IMR-90 (cell line): ENCODE data around the gene ARHGAP15. TPM values are rescaled to one million over a fixed set of nuclear protein-coding genes. Genes with fewer than 3 reads are reported as not detected.

Experiments
- ATAC-seq: fragments of 200-7000 bp; cut with Tn5 transposase; 2 replicates; pipeline ENCODE4 v1.9.1; 2020; ENCODE audit warnings: low read depth, mild to moderate bottlenecking, moderate library complexity
- BruUV-seq: library from RNA; stranded (reverse); fragments of 400-500 nt; replicated peaks from 2 replicates; lab custom pipeline; 2021; lab: Mats Ljungman, UMichigan
- CTCF ChIA-PET: fragments of 300-600 bp; formaldehyde crosslinking; extraction: SDS; loops from one replicate; lab custom pipeline; 2021; ENCODE audit warnings: antibody characterized with exemption; lab: Yijun Ruan, JAX
- POLR2A ChIA-PET: fragments of 300-600 bp; sonication (Branson Sonifier 250); formaldehyde crosslinking; loops from one replicate; lab custom pipeline; 2022; ENCODE audit warnings: antibody characterized with exemption; ENCODE audit not compliant: unreplicated experiment; lab: Charles Lee
- DNase-seq: peaks from one replicate; pipeline ENCODE4 v3.0.0; 2013
- H2AFZ ChIP-seq: replicated peaks from 2 replicates; pipeline ENCODE3; 2013; ENCODE audit warnings: low read length, mild to moderate bottlenecking; ENCODE audit not compliant: poor library complexity
- H2AK5ac ChIP-seq: 2 replicates; pipeline ENCODE4 v1.6.1; 2013; ENCODE audit warnings: low read depth, low read length, inconsistent platforms
- H2AK9ac ChIP-seq: replicated peaks from 2 replicates; pipeline ENCODE3; 2013; ENCODE audit warnings: mild to moderate bottlenecking, low read depth, low read length, moderate library complexity; ENCODE audit not compliant: poor library complexity
- H2BK120ac ChIP-seq: 2 replicates; pipeline ENCODE4 v1.6.1; 2013; ENCODE audit warnings: low read depth, low read length, inconsistent platforms
- H2BK15ac ChIP-seq: 3 replicates; pipeline ENCODE4 v1.6.1; 2013; ENCODE audit warnings: low read depth, low read length, inconsistent platforms
- H2BK20ac ChIP-seq: 2 replicates; pipeline ENCODE4 v1.6.1; 2013; ENCODE audit warnings: low read depth, mild to moderate bottlenecking, inconsistent platforms, low read length, moderate library complexity
- H2BK5ac ChIP-seq: 2 replicates; pipeline ENCODE4 v1.6.1; 2013; ENCODE audit warnings: mild to moderate bottlenecking, low read depth, low read length, inconsistent platforms; ENCODE audit not compliant: poor library complexity, severe bottlenecking
- H3K14ac ChIP-seq: replicated peaks from 2 replicates; pipeline ENCODE4 v1.6.1; 2013; ENCODE audit warnings: low read depth, low read length, inconsistent platforms
- H3K18ac ChIP-seq: 2 replicates; pipeline ENCODE4 v1.6.1; 2013; ENCODE audit warnings: low read depth, low read length, control low read depth
- H3K23ac ChIP-seq: 2 replicates; pipeline ENCODE4 v1.6.1; 2013; ENCODE audit warnings: low read depth, low read length, inconsistent platforms
- H3K27ac ChIP-seq: 2 replicates; pipeline ENCODE4 v1.5.1; 2013; ENCODE audit warnings: mild to moderate bottlenecking, control low read depth, low read length; ENCODE audit not compliant: insufficient read depth
- H3K27me3 ChIP-seq: 2 replicates; pipeline ENCODE4 v1.6.1; 2013; ENCODE audit warnings: low read length; ENCODE audit not compliant: control insufficient read depth, insufficient read depth
- H3K36me3 ChIP-seq: 2 replicates; pipeline ENCODE4 v1.6.1; 2013; ENCODE audit warnings: low read length, mixed read lengths; ENCODE audit not compliant: control insufficient read depth, insufficient read depth
- H3K4ac ChIP-seq: 2 replicates; pipeline ENCODE4 v1.6.1; 2013; ENCODE audit warnings: low read depth, low read length, inconsistent platforms
- H3K4me1 ChIP-seq: 2 replicates; pipeline ENCODE4 v1.6.1; 2013; ENCODE audit warnings: low read length, mixed read lengths; ENCODE audit not compliant: control insufficient read depth, insufficient read depth
- H3K4me2 ChIP-seq: 2 replicates; pipeline ENCODE4 v1.6.1; 2013; ENCODE audit warnings: low read depth, mild to moderate bottlenecking, control low read depth, low read length, moderate library complexity
- H3K4me3 ChIP-seq: 2 replicates; pipeline ENCODE4 v1.5.1; 2013; ENCODE audit warnings: low read depth, mild to moderate bottlenecking, control low read depth, low read length, moderate library complexity; ENCODE audit not compliant: insufficient read depth
- H3K56ac ChIP-seq: 2 replicates; pipeline ENCODE4 v1.6.1; 2013; ENCODE audit warnings: low read length, inconsistent platforms; ENCODE audit not compliant: insufficient read depth; ENCODE audit errors: extremely low read depth
- H3K79me1 ChIP-seq, 2 experiments: 2 replicates each; pipeline ENCODE4 v1.6.1; 2013; ENCODE audit warnings: low read length in 2 of 2, inconsistent platforms in 1 of 2, low read depth in 1 of 2
- H3K9ac ChIP-seq: 2 replicates; pipeline ENCODE4 v1.6.1; 2013; ENCODE audit warnings: low read depth, low read length, control low read depth
- H3K9me1 ChIP-seq: 2 replicates; pipeline ENCODE4 v1.6.1; 2013; ENCODE audit warnings: low read length, inconsistent platforms; ENCODE audit not compliant: insufficient read depth
- H3K9me3 ChIP-seq: 2 replicates; pipeline ENCODE4 v1.6.1; 2013; ENCODE audit warnings: low read length; ENCODE audit not compliant: control insufficient read depth, insufficient read depth
- H4K20me1 ChIP-seq: 2 replicates; pipeline ENCODE4 v1.6.1; 2013; ENCODE audit warnings: low read length, inconsistent platforms; ENCODE audit not compliant: insufficient read depth
- H4K5ac ChIP-seq: 2 replicates; pipeline ENCODE4 v1.6.1; 2013; ENCODE audit warnings: mild to moderate bottlenecking, low read depth, low read length, control low read depth
- H4K8ac ChIP-seq, 2 experiments: 2 replicates each; pipeline ENCODE4 v1.6.1; 2013; ENCODE audit warnings: low read depth in 2 of 2, low read length in 2 of 2, control low read depth in 1 of 2, inconsistent platforms in 1 of 2
- H4K91ac ChIP-seq: 2 replicates; pipeline ENCODE4 v1.6.1; 2013; ENCODE audit warnings: low read depth, low read length, inconsistent platforms; ENCODE audit not compliant: insufficient read depth
- NFE2L2 ChIP-seq: fragments of 150-350 bp; IDR thresholded peaks from 2 replicates; pipeline ENCODE4 v1.6.1; 2016; ENCODE audit warnings: low read depth, mild to moderate bottlenecking, low read length
- WGBS, 2 experiments: methylation state at CpG; one replicate each; pipeline versions ENCODE4 v1.1.5 to v1.1.7; 2013; ENCODE audit warnings: missing lambda C conversion rate in 2 of 2; ENCODE audit not compliant: insufficient read length in 1 of 2; ENCODE audit errors: extremely low coverage in 2 of 2; 5-methylcytosine and 5-hydroxymethylcytosine counted together
- dilution Hi-C: fragments of 300-500 bp; cut with HindIII; formaldehyde crosslinking; loops from one replicate; pipeline ENCODE4 v1.14.3; 2018; ENCODE audit warnings: low sequenced_read_pairs; ENCODE audit not compliant: unreplicated experiment
- in situ Hi-C: fragments of 300-500 bp; cut with MboI; formaldehyde crosslinking; loops from 3 replicates; pipeline ENCODE4 v1.14.3; 2019; ENCODE audit warnings: low sequenced_read_pairs, inconsistent platforms, mixed read lengths
- intact Hi-C: fragments of 100-400 bp; cut with micrococcal nuclease; formaldehyde crosslinking; loops from 2 replicates; pipeline ENCODE4 v1.10.0; 2022
- polyA plus RNA-seq, 3 experiments: library from polyadenylated mRNA; depleted of rRNA; stranded (reverse); fragments of >200 nt; gene quantifications; 2 replicates each; pipeline ENCODE4 v1.2.3, GENCODE V29; 2012; ENCODE audit warnings: low replicate concordance in 1 of 3
- total RNA-seq: library from RNA; depleted of rRNA; stranded (reverse); fragments of >200 nt; gene quantifications from 2 replicates; pipeline ENCODE4 v1.2.3, GENCODE V29; 2012
- TF ChIP-seq, protein P1 (sequence below): conservative IDR thresholded peaks from 2 replicates; pipeline ENCODE4 v1.5.1; 2012; ENCODE audit warnings: mild to moderate bottlenecking, low read depth, low read length, improper control_type of control experiment
- TF ChIP-seq, protein P2 (sequence below): fragments of 150-350 bp; IDR thresholded peaks from 2 replicates; pipeline ENCODE4 v1.6.1; 2016; ENCODE audit warnings: low read depth, mild to moderate bottlenecking, low read length, moderate library complexity, borderline replicate concordance

ARHGAP15 gene
- total and polyA plus RNA-seq, 2 of the 4 experiments (the other 2 are of a cell fraction): not detected

DNA sequence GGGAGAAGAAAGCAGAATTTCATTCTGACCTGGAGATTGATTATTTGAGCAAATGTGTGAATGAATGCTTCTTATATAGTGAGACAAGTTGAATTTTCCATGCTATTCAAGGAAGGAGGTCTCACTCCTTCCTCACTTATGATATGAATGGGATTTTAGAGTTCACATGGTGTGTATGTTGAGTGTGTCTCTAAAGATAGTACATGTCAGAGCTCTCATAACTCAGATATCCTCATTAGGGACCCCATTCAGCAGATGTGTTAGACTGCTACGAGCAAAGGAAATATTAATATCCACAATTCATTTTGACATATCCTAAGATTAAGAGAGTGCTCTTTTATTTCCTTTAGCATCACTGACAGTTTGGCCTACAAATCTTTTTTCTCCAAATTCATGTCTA, 368.5 kb downstream of the ARHGAP15 start:
- H2AFZ ChIP-seq: no peak overlapping the region
- H2AK9ac ChIP-seq: no peak overlapping the region
- no peak overlapping the region for H4K91ac ChIP-seq
- H3K4me3 ChIP-seq: no peak overlapping the region
- no peak for DNase-seq
- no peak overlapping the region for H3K23ac ChIP-seq
- H3K79me1 ChIP-seq: no peaks in the 10 kb centered on the region
- H3K4me1 ChIP-seq: no peaks in the 10 kb centered on the region
- in situ Hi-C loops: no loop called here
- H3K18ac ChIP-seq: no peak overlapping the region
- H3K27ac ChIP-seq: no peak overlapping the region
- H3K4ac ChIP-seq: no peak overlapping the region
- TF ChIP-seq, protein P1, sequence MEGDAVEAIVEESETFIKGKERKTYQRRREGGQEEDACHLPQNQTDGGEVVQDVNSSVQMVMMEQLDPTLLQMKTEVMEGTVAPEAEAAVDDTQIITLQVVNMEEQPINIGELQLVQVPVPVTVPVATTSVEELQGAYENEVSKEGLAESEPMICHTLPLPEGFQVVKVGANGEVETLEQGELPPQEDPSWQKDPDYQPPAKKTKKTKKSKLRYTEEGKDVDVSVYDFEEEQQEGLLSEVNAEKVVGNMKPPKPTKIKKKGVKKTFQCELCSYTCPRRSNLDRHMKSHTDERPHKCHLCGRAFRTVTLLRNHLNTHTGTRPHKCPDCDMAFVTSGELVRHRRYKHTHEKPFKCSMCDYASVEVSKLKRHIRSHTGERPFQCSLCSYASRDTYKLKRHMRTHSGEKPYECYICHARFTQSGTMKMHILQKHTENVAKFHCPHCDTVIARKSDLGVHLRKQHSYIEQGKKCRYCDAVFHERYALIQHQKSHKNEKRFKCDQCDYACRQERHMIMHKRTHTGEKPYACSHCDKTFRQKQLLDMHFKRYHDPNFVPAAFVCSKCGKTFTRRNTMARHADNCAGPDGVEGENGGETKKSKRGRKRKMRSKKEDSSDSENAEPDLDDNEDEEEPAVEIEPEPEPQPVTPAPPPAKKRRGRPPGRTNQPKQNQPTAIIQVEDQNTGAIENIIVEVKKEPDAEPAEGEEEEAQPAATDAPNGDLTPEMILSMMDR: no peak
- TF ChIP-seq, protein P2, sequence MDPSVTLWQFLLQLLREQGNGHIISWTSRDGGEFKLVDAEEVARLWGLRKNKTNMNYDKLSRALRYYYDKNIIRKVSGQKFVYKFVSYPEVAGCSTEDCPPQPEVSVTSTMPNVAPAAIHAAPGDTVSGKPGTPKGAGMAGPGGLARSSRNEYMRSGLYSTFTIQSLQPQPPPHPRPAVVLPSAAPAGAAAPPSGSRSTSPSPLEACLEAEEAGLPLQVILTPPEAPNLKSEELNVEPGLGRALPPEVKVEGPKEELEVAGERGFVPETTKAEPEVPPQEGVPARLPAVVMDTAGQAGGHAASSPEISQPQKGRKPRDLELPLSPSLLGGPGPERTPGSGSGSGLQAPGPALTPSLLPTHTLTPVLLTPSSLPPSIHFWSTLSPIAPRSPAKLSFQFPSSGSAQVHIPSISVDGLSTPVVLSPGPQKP: no peak
- TF ChIP-seq NFE2L2: no peak
- H3K14ac ChIP-seq: no peak overlapping the region
- no peaks in the 10 kb centered on the region for H3K9me1 ChIP-seq
- no peaks in the 10 kb centered on the region for H4K20me1 ChIP-seq
- no peak overlapping the region for H4K8ac ChIP-seq
- no peak overlapping the region for H4K5ac ChIP-seq
- intact Hi-C loops: no loop called here
- ChIA-PET POLR2A (no interaction called here), CTCF (no interaction called here)
- H3K56ac ChIP-seq: no peak overlapping the region
- no peak for ATAC-seq
- H3K4me2 ChIP-seq: no peak overlapping the region
- H2BK15ac ChIP-seq: no peak overlapping the region
- H3K27me3 ChIP-seq: no peaks in the 10 kb centered on the region
- no peaks in the 10 kb centered on the region for H3K36me3 ChIP-seq
- H2BK5ac ChIP-seq: no peak overlapping the region
- H2BK20ac ChIP-seq: no peak overlapping the region
- dilution Hi-C loops: no loop called here
- no CpG with 5 or more reads among the region's 1 CpG for WGBS, 2 experiments
- no peak overlapping the region for H3K9ac ChIP-seq
- H3K9me3 ChIP-seq: no peaks in the 10 kb centered on the region
- no TSS peak for BruUV-seq
- H2BK120ac ChIP-seq: no peak overlapping the region
- H2AK5ac ChIP-seq: no peak overlapping the region
